IPS-15b (cell line): ENCODE measurements around the gene DLGAP4.

Source experiments
- H3K27me3 ChIP-seq: one replicate; pipeline ENCODE4 v1.6.1; 2013; ENCODE audit warnings: low read length; ENCODE audit not compliant: control insufficient read depth, insufficient read depth
- H3K36me3 ChIP-seq: one replicate; pipeline ENCODE4 v1.6.1; 2013; ENCODE audit warnings: low read length; ENCODE audit not compliant: control insufficient read depth, insufficient read depth
- H3K4me1 ChIP-seq: one replicate; pipeline ENCODE4 v1.6.1; 2013; ENCODE audit warnings: mild to moderate bottlenecking, low read length; ENCODE audit not compliant: control insufficient read depth, insufficient read depth
- H3K4me3 ChIP-seq: one replicate; pipeline ENCODE4 v1.5.1; 2013; ENCODE audit warnings: low read depth, low read length
- H3K9ac ChIP-seq: one replicate; pipeline ENCODE4 v1.6.1; 2013; ENCODE audit warnings: low read depth, mild to moderate bottlenecking, low read length
- H3K9me3 ChIP-seq: one replicate; pipeline ENCODE4 v1.6.1; 2013; ENCODE audit warnings: mild to moderate bottlenecking, low read length; ENCODE audit not compliant: control insufficient read depth, insufficient read depth

DLGAP4 gene

DNA sequence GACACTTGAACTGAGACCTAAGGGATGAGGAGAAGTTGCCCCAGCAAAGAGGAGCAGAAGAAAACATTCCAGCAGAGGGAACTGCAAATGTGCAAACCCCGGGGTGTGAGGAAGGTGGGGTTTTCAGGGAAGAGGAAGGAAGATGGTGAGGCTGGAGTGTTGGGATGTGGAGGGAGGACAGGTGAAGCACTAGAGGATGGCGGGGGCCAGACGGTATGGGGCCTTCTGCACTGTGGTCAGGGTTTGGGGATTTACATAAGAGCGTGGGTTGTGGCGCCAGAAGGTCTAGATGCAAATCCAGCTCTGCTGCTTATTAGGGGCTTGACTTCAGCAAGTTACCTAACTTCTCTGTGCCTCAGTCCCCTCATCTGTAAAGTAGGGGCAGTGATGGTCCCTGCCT lies 16.0 kb downstream of the DLGAP4 start:
- H3K36me3 ChIP-seq: no peaks in the 10 kb centered on the region
- H3K9ac ChIP-seq: no peak overlapping the region
- no peak overlapping the region for H3K4me3 ChIP-seq
- H3K9me3 ChIP-seq: no peaks in the 10 kb centered on the region
- H3K27me3 ChIP-seq: no peaks in the 10 kb centered on the region
- peaks cover 2% of the 10 kb centered on the region for H3K4me1 ChIP-seq

- Histone ChIP-seq H3K9ac (no peak overlapping the region), H3K4me1 (peaks cover 18% of the 10 kb centered on the region), H3K9me3 (no peaks in the 10 kb centered on the region), H3K27me3 (peaks cover 22% of the 10 kb centered on the region), H3K36me3 (no peaks in the 10 kb centered on the region), H3K4me3 (no peak overlapping the region)
Observed at GRCh38 chr20:36330091-36330490, 24.0 kb downstream of the DLGAP4 start.

GRCh38 chr20:36331209-36331608 lies 25.1 kb downstream of the DLGAP4 start:
- peaks cover 27% of the 10 kb centered on the region for H3K27me3 ChIP-seq
- H3K36me3 ChIP-seq: no peaks in the 10 kb centered on the region
- H3K9ac ChIP-seq: no peak overlapping the region
- no peak overlapping the region for H3K4me3 ChIP-seq
- no peaks in the 10 kb centered on the region for H3K9me3 ChIP-seq
- H3K4me1 ChIP-seq: peaks cover 18% of the 10 kb centered on the region

GRCh38 chr20:36333841-36334240 lies 27.7 kb downstream of the DLGAP4 start:
- Histone ChIP-seq H3K9me3 (no peaks in the 10 kb centered on the region), H3K4me1 (peaks cover 18% of the 10 kb centered on the region), H3K9ac (no peak overlapping the region), H3K4me3 (no peak overlapping the region), H3K27me3 (peaks cover 31% of the 10 kb centered on the region), H3K36me3 (no peaks in the 10 kb centered on the region)

GRCh38 chr20:36334281-36335205 lies 28.4 kb downstream of the DLGAP4 start:
- no peak overlapping the region for H3K4me3 ChIP-seq
- no peaks in the 10 kb centered on the region for H3K9me3 ChIP-seq
- H3K36me3 ChIP-seq: no peaks in the 10 kb centered on the region
- H3K27me3 ChIP-seq: peaks cover 31% of the 10 kb centered on the region
- peaks cover 18% of the 10 kb centered on the region for H3K4me1 ChIP-seq
- no peak overlapping the region for H3K9ac ChIP-seq

DNA sequence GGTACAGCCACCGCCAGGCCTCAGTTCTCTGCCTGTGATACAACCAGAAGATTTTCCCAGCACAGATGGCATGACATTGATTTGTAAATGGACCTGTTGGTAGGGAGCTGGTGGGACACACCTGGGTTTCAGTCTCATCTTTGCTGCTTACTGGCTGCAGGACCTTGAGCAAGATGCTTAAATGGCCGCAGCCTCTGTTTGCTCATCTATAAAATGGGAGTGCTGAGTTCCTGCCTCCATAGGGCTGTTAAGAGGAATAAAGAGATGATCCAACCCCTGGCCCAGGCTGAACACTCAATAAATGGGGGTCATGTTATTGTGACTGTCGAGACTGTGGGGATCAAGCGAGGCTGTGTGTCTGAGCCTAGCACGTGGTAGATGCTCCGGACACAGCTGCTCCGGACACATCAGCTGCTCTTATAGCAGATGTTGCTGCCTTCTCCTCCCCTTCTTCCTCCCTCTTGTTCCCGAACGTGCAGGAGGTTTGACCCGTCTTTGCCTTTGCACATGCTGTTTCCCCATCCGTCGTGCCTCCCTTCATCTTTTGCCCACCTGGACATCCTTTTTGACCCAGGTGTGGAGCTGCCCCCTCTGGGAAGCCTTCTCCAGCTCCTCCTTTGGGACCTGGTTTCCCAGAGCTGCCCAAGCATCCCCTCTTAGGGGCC lies 29.2 kb downstream of the DLGAP4 start:
- no peaks in the 10 kb centered on the region for H3K36me3 ChIP-seq
- no peak overlapping the region for H3K9ac ChIP-seq
- no peaks in the 10 kb centered on the region for H3K9me3 ChIP-seq
- peaks cover 23% of the 10 kb centered on the region for H3K4me1 ChIP-seq
- H3K4me3 ChIP-seq: no peak overlapping the region
- H3K27me3 ChIP-seq: peaks cover 31% of the 10 kb centered on the region

- H3K9ac ChIP-seq: no peak overlapping the region
- H3K4me3 ChIP-seq: no peak overlapping the region
- H3K9me3 ChIP-seq: no peaks in the 10 kb centered on the region
- no peaks in the 10 kb centered on the region for H3K36me3 ChIP-seq
- H3K4me1 ChIP-seq: peaks cover 23% of the 10 kb centered on the region
- peaks cover 31% of the 10 kb centered on the region for H3K27me3 ChIP-seq
Observed at GRCh38 chr20:36336204-36336603, 30.1 kb downstream of the DLGAP4 start.

DNA sequence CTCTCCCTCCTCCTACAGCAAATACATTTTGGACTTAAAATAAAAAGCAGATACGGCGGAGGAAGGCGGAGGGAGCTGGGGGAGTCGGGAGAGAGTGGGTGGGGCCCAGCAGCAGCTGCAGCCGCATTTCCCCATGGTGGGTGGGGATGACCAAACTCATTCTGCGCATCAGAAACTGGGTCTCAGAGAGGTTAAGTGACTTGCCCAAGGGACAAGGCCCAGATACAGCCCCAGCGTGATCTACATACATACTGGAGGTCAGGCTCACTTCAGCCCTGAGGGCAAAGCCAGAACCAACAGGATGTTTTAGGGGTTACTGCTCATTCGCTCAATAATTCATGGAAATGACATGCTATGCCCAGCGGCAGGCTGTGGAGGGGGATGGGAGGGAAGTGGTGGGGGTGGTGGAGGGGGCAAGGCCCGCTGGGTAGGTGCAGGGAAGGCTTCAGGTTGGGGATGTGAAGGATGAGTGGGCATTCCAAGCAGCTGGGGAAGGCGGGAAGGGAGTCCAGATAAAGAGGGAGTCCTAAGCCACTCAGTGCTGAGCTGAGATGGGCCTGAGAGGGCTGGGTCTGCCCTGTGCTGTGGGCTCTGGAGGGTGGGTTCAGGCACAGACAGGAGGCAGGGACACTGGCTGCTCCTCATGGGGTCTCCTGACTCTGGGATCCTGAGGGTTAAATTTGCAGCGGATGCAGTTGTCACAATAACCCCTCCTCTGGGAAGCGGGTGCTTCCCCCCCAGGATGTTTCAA lies 31.0 kb downstream of the DLGAP4 start:
- no peaks in the 10 kb centered on the region for H3K9me3 ChIP-seq
- peaks cover 15% of the 10 kb centered on the region for H3K4me1 ChIP-seq
- no peak overlapping the region for H3K4me3 ChIP-seq
- no peak overlapping the region for H3K9ac ChIP-seq
- no peaks in the 10 kb centered on the region for H3K36me3 ChIP-seq
- H3K27me3 ChIP-seq: peaks cover 25% of the 10 kb centered on the region

DNA sequence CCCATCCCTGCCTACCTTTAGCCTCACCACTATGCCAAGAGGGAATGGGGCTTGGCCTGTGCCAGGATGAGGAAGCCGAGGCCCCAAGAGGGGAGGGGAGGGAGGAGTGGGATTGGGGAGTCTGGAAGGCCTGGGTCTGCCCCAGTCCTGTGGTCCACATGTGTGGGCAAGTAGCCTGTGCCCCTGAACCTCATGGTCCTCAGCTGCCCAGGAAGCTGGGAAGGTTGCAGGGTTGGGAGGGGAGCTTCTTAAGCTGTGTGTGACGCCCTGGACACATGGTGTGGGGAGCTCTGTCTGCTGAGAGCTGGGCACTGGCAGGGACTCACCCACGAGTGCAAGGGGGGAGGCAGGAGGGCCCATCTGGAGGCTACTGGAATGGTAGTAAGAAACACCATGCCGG lies 31.7 kb downstream of the DLGAP4 start:
- no peaks in the 10 kb centered on the region for H3K9me3 ChIP-seq
- no peak overlapping the region for H3K9ac ChIP-seq
- peaks cover 24% of the 10 kb centered on the region for H3K27me3 ChIP-seq
- H3K4me1 ChIP-seq: peaks cover 14% of the 10 kb centered on the region
- H3K4me3 ChIP-seq: no peak overlapping the region
- no peaks in the 10 kb centered on the region for H3K36me3 ChIP-seq

- no peak overlapping the region for H3K4me3 ChIP-seq
- no peak overlapping the region for H3K9ac ChIP-seq
- no peaks in the 10 kb centered on the region for H3K36me3 ChIP-seq
- no peaks in the 10 kb centered on the region for H3K9me3 ChIP-seq
- peaks cover 10% of the 10 kb centered on the region for H3K27me3 ChIP-seq
- peaks cover 5% of the 10 kb centered on the region for H3K4me1 ChIP-seq
Observed at GRCh38 chr20:36339646-36340592, 33.8 kb downstream of the DLGAP4 start.

DNA sequence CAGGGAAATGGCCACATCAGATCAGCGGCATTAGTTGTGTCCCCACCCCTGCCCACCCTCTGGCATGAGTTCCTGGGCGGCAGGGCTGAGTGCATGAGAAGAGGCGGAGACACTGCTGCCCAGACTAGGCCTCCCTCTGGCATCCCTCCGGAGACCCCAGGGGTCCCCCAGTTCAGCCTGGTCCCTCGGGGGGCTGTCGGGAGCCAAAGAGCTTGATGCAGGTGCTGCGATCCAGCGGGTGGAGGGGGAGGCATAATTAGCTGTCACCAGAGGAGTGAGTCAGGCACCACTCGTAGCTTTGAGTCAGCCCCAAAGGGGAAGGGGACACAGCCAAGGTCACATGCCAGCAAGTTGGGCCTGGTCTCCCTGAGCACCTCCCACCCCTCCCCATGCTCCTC lies 34.5 kb downstream of the DLGAP4 start:
- Histone ChIP-seq H3K27me3 (peaks cover 8% of the 10 kb centered on the region), H3K9ac (no peak overlapping the region), H3K4me1 (peaks cover 5% of the 10 kb centered on the region), H3K9me3 (no peaks in the 10 kb centered on the region), H3K4me3 (no peak overlapping the region), H3K36me3 (no peaks in the 10 kb centered on the region)
